GM12892 (cell line): Measurements from ENCODE around the gene FAM236B. TPM values are rescaled to one million over a fixed set of nuclear protein-coding genes. Genes with fewer than 3 reads are reported as not detected.
"Not testable (repeated sequence)": the region's sequence is repeated elsewhere in the genome, so short reads cannot be mapped to it uniquely, and the experiment has no call there.

Experiments
- DNase-seq: peaks from one replicate; pipeline ENCODE4 v3.0.0; 2011; ENCODE audit not compliant: insufficient read length
- FAIRE-seq: peaks from 2 replicates; lab custom pipeline; 2011; peaks lifted over from hg19 to GRCh38; lab: Jason Lieb, UNC
- POLR2A ChIP-seq: IDR thresholded peaks from 2 replicates; pipeline ENCODE4 v1.6.1; 2011; ENCODE audit warnings: low read depth, low read length, control low read depth
- POLR2AphosphoS5 ChIP-seq: IDR thresholded peaks from 2 replicates; pipeline ENCODE4 v1.6.1; 2011; ENCODE audit warnings: low read depth, low read length, control low read depth
- TAF1 ChIP-seq: IDR thresholded peaks from 2 replicates; pipeline ENCODE4 v1.6.1; 2011; ENCODE audit warnings: low read depth, mild to moderate bottlenecking, control low read depth, low read length, borderline replicate concordance
- polyA plus RNA-seq: library from polyadenylated mRNA; unstranded; fragments of >200 nt; gene quantifications from one replicate; pipeline ENCODE4 v1.2.1, GENCODE V29; 2012; ENCODE audit warnings: missing spikeins, inconsistent platforms; ENCODE audit not compliant: missing spikeins

FAM236B gene
- not detected for polyA plus RNA-seq

GRCh38 chrX:72782560-72782959 is at the start of gene FAM236B:
Gene FAM236B, minus strand, starts transcription at chrX:72782660. Its CDS starts 100 bp downstream, at chrX:72782560.
- not testable (repeated sequence) for FAIRE-seq, DNase-seq

- not testable (repeated sequence) for DNase-seq, FAIRE-seq
Measured at GRCh38 chrX:72830701-72831100, 48.2 kb upstream of the FAM236B start.

GRCh38 chrX:72808110-72808509 is 25.6 kb upstream of the FAM236B start, which contains the start of gene FAM236D:
Gene FAM236D, minus strand, starts transcription at chrX:72808210. Its CDS starts 100 bp downstream, at chrX:72808110.
- FAIRE-seq: peak; percentile 84
- DNase-seq: not testable (repeated sequence)

GRCh38 chrX:72790390-72790789 is 7.9 kb upstream of the FAM236B start:
- not testable (repeated sequence) for FAIRE-seq, DNase-seq

GRCh38 chrX:72788142-72788541 is 5.7 kb upstream of the FAM236B start:
- peak; percentile 65 for FAIRE-seq
- DNase-seq: not testable (repeated sequence)

GRCh38 chrX:72783964-72784363 is 1.5 kb upstream of the FAM236B start:
- not testable (repeated sequence) for DNase-seq, FAIRE-seq

- FAIRE-seq, DNase-seq: not testable (repeated sequence)
Measured at GRCh38 chrX:72783365-72783936, 991 bp upstream of the FAM236B start.

GRCh38 chrX:72778146-72778545 is 4.3 kb downstream of the FAM236B start:
- not testable (repeated sequence) for FAIRE-seq, DNase-seq

- FAIRE-seq, DNase-seq: not testable (repeated sequence)
Measured at GRCh38 chrX:72777467-72777790, 5.0 kb downstream of the FAM236B start.

- FAIRE-seq: peak; percentile 70
- DNase-seq: not testable (repeated sequence)
Measured at GRCh38 chrX:72776653-72777466, 5.6 kb downstream of the FAM236B start, which contains the start of gene DMRTC1B. Gene DMRTC1B, plus strand, starts transcription at chrX:72776890. Its CDS starts 68,246 bp downstream, at chrX:72845136.

- FAIRE-seq, DNase-seq: not testable (repeated sequence)
Measured at GRCh38 chrX:72760454-72760853, 22.0 kb downstream of the FAM236B start.

GRCh38 chrX:72748545-72748944 is 33.9 kb downstream of the FAM236B start:
- FAIRE-seq, DNase-seq: not testable (repeated sequence)

- not testable (repeated sequence) for FAIRE-seq
Measured at GRCh38 chrX:72745546-72745945, 36.9 kb downstream of the FAM236B start.

GRCh38 chrX:72735561-72735960 is 46.9 kb downstream of the FAM236B start:
- no peak for TF ChIP-seq TAF1
- TF ChIP-seq POLR2A: no peak
- TF ChIP-seq POLR2AphosphoS5: no peak
- DNase-seq: no peak

More at GRCh38 chrX:72745546-72745945, 36.9 kb downstream of the FAM236B start:
- not testable (repeated sequence) for DNase-seq

GRCh38 chrX:72733636-72734035 is 48.8 kb downstream of the FAM236B start:
- FAIRE-seq, DNase-seq: not testable (repeated sequence)

More at GRCh38 chrX:72735561-72735960, 46.9 kb downstream of the FAM236B start:
- no peak for FAIRE-seq
